Measurements from ENCODE around the gene FANCE. TPM values are rescaled to one million over a fixed set of nuclear protein-coding genes. Genes with fewer than 3 reads are reported as not detected.
"Not testable (repeated sequence)": the region's sequence is repeated elsewhere in the genome, so short reads cannot be mapped to it uniquely, and the experiment has no call there.

The FANCE gene
- total RNA-seq, 1 donor from 2014 or later = 1.1 TPM

GRCh38 chr6:35429463-35429862, 22.7 kb upstream of the FANCE start:
- DNase-seq (ENCODE audit: low spot score) = no peak
- no peak for ATAC-seq

GRCh38 chr6:35432291-35432690, 19.8 kb upstream of the FANCE start:
- DNase-seq (ENCODE audit: low spot score) = no peak
- peak; percentile 62 for ATAC-seq

GRCh38 chr6:35432702-35433101, 19.4 kb upstream of the FANCE start:
- DNase-seq (ENCODE audit: low spot score); ATAC-seq: not testable (repeated sequence)

- ATAC-seq (peak; percentile 66), DNase-seq (ENCODE audit: low spot score) (no peak)
These were observed 16.9 kb upstream of the FANCE start for GRCh38 chr6:35435074-35435837.

- DNase-seq (ENCODE audit: low spot score) (no peak), ATAC-seq (no peak)
These were observed 15.9 kb upstream of the FANCE start for GRCh38 chr6:35436071-35436857.

GRCh38 chr6:35438378-35439065, 13.6 kb upstream of the FANCE start:
- not testable (repeated sequence) for DNase-seq (ENCODE audit: low spot score); ATAC-seq

- ATAC-seq = no peak
- DNase-seq (ENCODE audit: low spot score) = no peak
These were observed 12.8 kb upstream of the FANCE start for GRCh38 chr6:35439308-35439707.

- ATAC-seq (no peak), DNase-seq (ENCODE audit: low spot score) (no peak)
These were observed 10.9 kb upstream of the FANCE start for GRCh38 chr6:35441205-35441604.

- DNase-seq (ENCODE audit: low spot score) (no peak), ATAC-seq (no peak)
These were observed 10.5 kb upstream of the FANCE start for GRCh38 chr6:35441642-35442041.

GRCh38 chr6:35442693-35443092, 9.4 kb upstream of the FANCE start:
- ATAC-seq = no peak
- no peak for DNase-seq (ENCODE audit: low spot score)

- DNase-seq (ENCODE audit: low spot score) = no peak
- no peak for ATAC-seq
These were observed 8.7 kb upstream of the FANCE start for GRCh38 chr6:35443341-35444030.

GRCh38 chr6:35445691-35446090, 6.4 kb upstream of the FANCE start:
- ATAC-seq (no peak), DNase-seq (ENCODE audit: low spot score) (no peak)

- ATAC-seq = no peak
- no peak for DNase-seq (ENCODE audit: low spot score)
These were observed 3.9 kb upstream of the FANCE start for GRCh38 chr6:35448191-35448590.

GRCh38 chr6:35449287-35449881, 2.8 kb upstream of the FANCE start:
- peak; percentile 75 for ATAC-seq
- DNase-seq (ENCODE audit: low spot score) = no peak

GRCh38 chr6:35451354-35452182, 570 bp upstream of the FANCE start:
- ATAC-seq = no peak
- no peak for DNase-seq (ENCODE audit: low spot score)

- no peak for ATAC-seq
These were observed 1.1 kb downstream of the FANCE start for GRCh38 chr6:35453236-35453635.

GRCh38 chr6:35454391-35455110, 2.4 kb downstream of the FANCE start:
- ATAC-seq = no peak
- no peak for DNase-seq (ENCODE audit: low spot score)

More at GRCh38 chr6:35453236-35453635, 1.1 kb downstream of the FANCE start:
- DNase-seq (ENCODE audit: low spot score) = no peak

GRCh38 chr6:35457907-35458306, 5.8 kb downstream of the FANCE start:
- ATAC-seq (no peak), DNase-seq (ENCODE audit: low spot score) (no peak)

GRCh38 chr6:35461270-35461669, 9.1 kb downstream of the FANCE start:
- DNase-seq (ENCODE audit: low spot score) (no peak), ATAC-seq (no peak)

Measured in left lobe of liver (tissue), 2 donors.